MCF 10A (cell line): ENCODE data around the gene PIAS3. TPM values are rescaled to one million over a fixed set of nuclear protein-coding genes. Genes with fewer than 3 reads are reported as not detected.

Source experiments
- BruUV-seq: library from RNA; stranded (reverse); fragments of 400-500 nt; replicated peaks from 2 replicates; lab custom pipeline; 2021; lab: Mats Ljungman, UMichigan
- CTCF ChIA-PET: fragments of 300-600 bp; sonication (Branson Sonifier 250); formaldehyde crosslinking; extraction: SDS; loops from one replicate; lab custom pipeline; 2021; ENCODE audit warnings: antibody characterized with exemption, inconsistent platforms; lab: Yijun Ruan, JAX
- POLR2A ChIA-PET: fragments of 300-600, 350-650 bp; sonication (Branson Sonifier 250); formaldehyde crosslinking; extraction: SDS; loops from one replicate; lab custom pipeline; 2020; ENCODE audit warnings: antibody characterized with exemption, inconsistent platforms; lab: Yijun Ruan, JAX
- DNase-seq: peaks from one replicate; pipeline ENCODE4 v3.0.0-alpha.2; 2018; ENCODE audit not compliant: unreplicated experiment
- H3K27ac Mint-ChIP-seq: one replicate; pipeline ENCODE4 v1.8.0; 2022; ENCODE audit warnings: mild to moderate bottlenecking, low read depth, mixed read lengths; ENCODE audit not compliant: unreplicated experiment
- H3K27me3 Mint-ChIP-seq: one replicate; pipeline ENCODE4 v1.8.0; 2022; ENCODE audit warnings: mixed read lengths; ENCODE audit not compliant: insufficient read depth, unreplicated experiment
- H3K36me3 Mint-ChIP-seq: one replicate; pipeline ENCODE4 v1.8.0; 2022; ENCODE audit warnings: mild to moderate bottlenecking, moderate library complexity, mixed read lengths; ENCODE audit not compliant: insufficient read depth, unreplicated experiment
- H3K4me1 Mint-ChIP-seq: one replicate; pipeline ENCODE4 v1.8.0; 2022; ENCODE audit warnings: mixed read lengths; ENCODE audit not compliant: insufficient read depth, unreplicated experiment
- H3K4me3 Mint-ChIP-seq: one replicate; pipeline ENCODE4 v1.8.0; 2022; ENCODE audit warnings: mild to moderate bottlenecking, moderate library complexity, mixed read lengths; ENCODE audit not compliant: unreplicated experiment
- H3K9me3 Mint-ChIP-seq: one replicate; pipeline ENCODE4 v1.8.0; 2022; ENCODE audit warnings: mixed read lengths; ENCODE audit not compliant: unreplicated experiment
- intact Hi-C: fragments of 100-400 bp; cut with micrococcal nuclease; formaldehyde crosslinking; loops from 2 replicates; pipeline ENCODE4 v1.14.1; 2022
- total RNA-seq: library from RNA; stranded (reverse); gene quantifications from 2 replicates; pipeline ENCODE4 v1.2.3, GENCODE V29; 2022
- TF ChIP-seq, protein P1 (sequence below): fragments of 200-600 bp; IDR thresholded peaks from one replicate; pipeline ENCODE4 v1.8.0; 2022; ENCODE audit warnings: antibody characterized with exemption, mild to moderate bottlenecking; ENCODE audit not compliant: unreplicated experiment

Gene PIAS3
- total RNA-seq, 1 experiment from 2014 or later = 34.3 TPM

DNA sequence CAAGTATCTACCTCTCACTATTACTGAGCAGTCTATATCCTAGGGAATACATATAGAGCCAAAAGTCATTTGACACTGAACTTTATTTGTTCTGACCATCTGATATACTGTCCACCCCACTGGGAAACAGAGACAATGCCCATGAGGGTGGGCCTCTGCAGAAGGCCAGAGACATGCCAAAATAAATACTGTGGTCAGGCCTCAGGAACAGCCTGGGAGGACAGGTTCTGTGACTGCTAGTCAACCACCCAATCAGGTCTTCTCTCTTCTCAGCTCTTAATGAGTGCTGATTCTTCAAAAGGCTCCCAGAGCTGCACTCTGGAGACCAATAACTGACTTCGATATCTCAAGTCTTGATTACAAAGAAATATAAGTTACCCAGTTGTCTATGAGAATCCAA, 32.3 kb upstream of the PIAS3 start:
- Mint-ChIP-seq H3K36me3 (peaks cover 11% of the 10 kb centered on the region), H3K4me3 (peak overlapping the region; percentile 57), H3K9me3 (no peaks in the 10 kb centered on the region), H3K27me3 (no peaks in the 10 kb centered on the region), H3K4me1 (peaks cover 36% of the 10 kb centered on the region), H3K27ac (peak overlapping the region; percentile 95)
- intact Hi-C loops = loop anchor here (1.0 kb wide), 1 partner anchor 67 kb away; the partner anchor contains the start of gene LIX1L
- DNase-seq = peak; percentile 82
- CTCF ChIA-PET = interaction anchor here (0.6 to 21.0 kb wide), 39 partner anchors 10 to 201 kb away, joined by 3 to 617 read pairs (median 7); partner anchors contain the start of genes ANKRD34A, HJV, ITGA10 and LIX1L
- BruUV-seq = no TSS peak
- TF ChIP-seq, protein P1, sequence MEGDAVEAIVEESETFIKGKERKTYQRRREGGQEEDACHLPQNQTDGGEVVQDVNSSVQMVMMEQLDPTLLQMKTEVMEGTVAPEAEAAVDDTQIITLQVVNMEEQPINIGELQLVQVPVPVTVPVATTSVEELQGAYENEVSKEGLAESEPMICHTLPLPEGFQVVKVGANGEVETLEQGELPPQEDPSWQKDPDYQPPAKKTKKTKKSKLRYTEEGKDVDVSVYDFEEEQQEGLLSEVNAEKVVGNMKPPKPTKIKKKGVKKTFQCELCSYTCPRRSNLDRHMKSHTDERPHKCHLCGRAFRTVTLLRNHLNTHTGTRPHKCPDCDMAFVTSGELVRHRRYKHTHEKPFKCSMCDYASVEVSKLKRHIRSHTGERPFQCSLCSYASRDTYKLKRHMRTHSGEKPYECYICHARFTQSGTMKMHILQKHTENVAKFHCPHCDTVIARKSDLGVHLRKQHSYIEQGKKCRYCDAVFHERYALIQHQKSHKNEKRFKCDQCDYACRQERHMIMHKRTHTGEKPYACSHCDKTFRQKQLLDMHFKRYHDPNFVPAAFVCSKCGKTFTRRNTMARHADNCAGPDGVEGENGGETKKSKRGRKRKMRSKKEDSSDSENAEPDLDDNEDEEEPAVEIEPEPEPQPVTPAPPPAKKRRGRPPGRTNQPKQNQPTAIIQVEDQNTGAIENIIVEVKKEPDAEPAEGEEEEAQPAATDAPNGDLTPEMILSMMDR = no peak
- POLR2A ChIA-PET = interaction anchor here (0.6 to 4.7 kb wide), 33 partner anchors 8 to 144 kb away, joined by 3 to 284 read pairs (median 10); partner anchors contain the start of genes ANKRD34A, ITGA10, LIX1L and NUDT17

DNA sequence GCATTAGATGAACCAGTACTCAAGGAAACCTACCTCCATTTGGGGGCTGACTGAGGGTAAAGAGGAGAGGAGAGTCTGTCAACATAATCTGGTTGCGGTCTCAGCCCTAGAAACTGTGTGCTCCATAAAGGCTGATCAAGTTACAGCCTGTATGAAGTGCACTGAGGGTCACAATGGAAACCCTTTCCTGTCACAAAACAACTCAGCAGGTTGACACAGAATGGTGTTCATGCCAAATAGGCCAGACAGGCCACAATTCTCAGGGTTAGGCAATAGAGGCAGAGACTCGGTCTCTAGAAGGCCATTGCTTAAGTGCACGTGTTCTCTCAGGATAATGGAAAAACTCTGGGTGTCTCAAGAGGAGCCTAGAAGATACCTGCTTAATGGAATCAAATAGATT, 30.8 kb upstream of the PIAS3 start:
- intact Hi-C loops = no loop called here
- TF ChIP-seq, protein P1 = no peak
- ChIA-PET POLR2A (interaction anchor here (1.2 to 4.7 kb wide), 6 partner anchors 9 to 75 kb away, joined by 3 to 284 read pairs (median 79); partner anchors contain the start of genes ANKRD34A, ITGA10, LIX1L and PEX11B), CTCF (interaction anchor here (3.8 to 21.0 kb wide), 8 partner anchors 9 to 143 kb away, joined by 24 to 617 read pairs (median 76); partner anchors contain the start of genes ANKRD34A, ITGA10, NUDT17 and PIAS3)
- Mint-ChIP-seq H3K9me3 (no peaks in the 10 kb centered on the region), H3K4me3 (no peak overlapping the region), H3K4me1 (peaks cover 44% of the 10 kb centered on the region), H3K27me3 (peaks cover 10% of the 10 kb centered on the region), H3K36me3 (peaks cover 10% of the 10 kb centered on the region), H3K27ac (peak overlapping the region; percentile 95)
- DNase-seq = peak; percentile 43
- BruUV-seq = no TSS peak

GRCh38 chr1:145887631-145888030, 28.8 kb upstream of the PIAS3 start:
- ChIA-PET POLR2A (interaction anchor here (0.8 to 1.6 kb wide), 3 partner anchors 28 to 77 kb away, joined by 3 to 5 read pairs (median 3); partner anchors contain the start of genes ANKRD34A, PIAS3, POLR3GL and RBM8A), CTCF (interaction anchor here (1.0 to 21.0 kb wide), 3 partner anchors 23 to 89 kb away, joined by 3 to 617 read pairs (median 4); partner anchors contain the start of genes ITGA10 and NUDT17)
- BruUV-seq = no TSS peak
- Mint-ChIP-seq H3K36me3 (peaks cover 10% of the 10 kb centered on the region), H3K4me3 (peak overlapping the region; percentile 81), H3K9me3 (no peaks in the 10 kb centered on the region), H3K27me3 (peaks cover 12% of the 10 kb centered on the region), H3K4me1 (peaks cover 33% of the 10 kb centered on the region), H3K27ac (no peak overlapping the region)
- DNase-seq = no peak
- intact Hi-C loops = no loop called here
- TF ChIP-seq, protein P1 = no peak

- peaks cover 12% of the 10 kb centered on the region for H3K27me3 Mint-ChIP-seq
- H3K36me3 Mint-ChIP-seq = peaks cover 10% of the 10 kb centered on the region
- ChIA-PET CTCF (interaction anchor here (1.8 to 21.0 kb wide), 2 partner anchors 24 to 41 kb away, joined by 4 to 617 read pairs; partner anchors contain the start of genes ITGA10 and NUDT17), POLR2A (no interaction called here)
- H3K4me1 Mint-ChIP-seq = peaks cover 26% of the 10 kb centered on the region
- intact Hi-C loops = loop anchor here (1.0 kb wide), 1 partner anchor 28 kb away; the partner anchor contains the start of gene PIAS3
- BruUV-seq = no TSS peak
- DNase-seq = no peak
- H3K9me3 Mint-ChIP-seq = no peaks in the 10 kb centered on the region
- TF ChIP-seq, protein P1 = no peak
- H3K27ac Mint-ChIP-seq = no peak overlapping the region
- peak overlapping the region; percentile 81 for H3K4me3 Mint-ChIP-seq
These were observed 27.9 kb upstream of the PIAS3 start for GRCh38 chr1:145886816-145887215.
